Left lung (tissue), 10 donors: ENCODE measurements around the gene IGFBP7. TPM values are rescaled to one million over a fixed set of nuclear protein-coding genes. Genes with fewer than 3 reads are reported as not detected.

Source experiments
- ATAC-seq: fragments of 200-7000 bp; cut with Tn5 transposase; one replicate; pipeline ENCODE4 v1.9.1; 2020; ENCODE audit warnings: moderate library complexity
- DNase-seq, 4 donors: peaks; one replicate each; pipeline ENCODE4 v3.0.0-alpha.2; 2013 to 2020
- H3K27ac ChIP-seq, 2 donors: fragments of 200-600 bp; sonication (generic) in 1 of 2; one replicate each; pipeline versions ENCODE4 v1.5.0 to v1.8.0; 2020 to 2021
- H3K27me3 ChIP-seq, 2 donors: fragments of 200-600 bp; sonication (generic) in 1 of 2; one replicate each; pipeline versions ENCODE4 v1.5.0 to v1.8.0; 2020 to 2021
- H3K36me3 ChIP-seq, 2 donors: fragments of 200-600 bp; sonication (generic) in 1 of 2; one replicate each; pipeline versions ENCODE4 v1.5.0 to v1.8.0; 2020 to 2021
- H3K4me1 ChIP-seq, 2 donors: fragments of 200-600 bp; one replicate each; pipeline ENCODE4 v1.8.0; 2021
- H3K4me3 ChIP-seq, 2 donors: fragments of 200-600 bp; sonication (generic) in 1 of 2; one replicate each; pipeline versions ENCODE4 v1.5.0 to v1.8.0; 2020 to 2021; ENCODE audit warnings: mild to moderate bottlenecking in 1 of 2
- H3K9me3 ChIP-seq, 2 donors: fragments of 200-600 bp; sonication (generic) in 1 of 2; one replicate each; pipeline versions ENCODE4 v1.5.0 to v1.8.0; 2020 to 2021
- CTCF ChIP-seq, 2 donors: fragments of 200-600 bp; sonication (generic) in 1 of 2; IDR thresholded peaks; one replicate each; pipeline versions ENCODE4 v1.5.0 to v1.8.0; 2021; ENCODE audit warnings: antibody characterized with exemption in 2 of 2
- intact Hi-C, 2 donors: fragments of 100-400 bp; cut with DNase I; formaldehyde crosslinking; loops; one replicate each; pipeline versions ENCODE4 v1.11.2 to v1.14.2; 2022
- polyA plus RNA-seq, 6 donors: library from polyadenylated mRNA; unstranded; fragments of 120-200 nt; gene quantifications; one replicate each; pipeline ENCODE4 v1.2.1, GENCODE V29; 2013; ENCODE audit not compliant: insufficient read length in 6 of 6
- total RNA-seq, 2 donors: library from RNA; stranded (reverse); fragmentation: NEBNext Ultra II Directional; extraction: Animal tissue kit (Norgen Biotek cat#: 25700); gene quantifications; one replicate each; pipeline ENCODE4 v1.2.1, GENCODE V29; 2021
- donor health status: DM: no; HTN: yes; CAD: no.
- donor health status: DM: no; HTN: no; CAD: no.

Gene IGFBP7
- total and polyA plus RNA-seq, 8 donors, result 235 to 527 (median 284) TPM

DNA sequence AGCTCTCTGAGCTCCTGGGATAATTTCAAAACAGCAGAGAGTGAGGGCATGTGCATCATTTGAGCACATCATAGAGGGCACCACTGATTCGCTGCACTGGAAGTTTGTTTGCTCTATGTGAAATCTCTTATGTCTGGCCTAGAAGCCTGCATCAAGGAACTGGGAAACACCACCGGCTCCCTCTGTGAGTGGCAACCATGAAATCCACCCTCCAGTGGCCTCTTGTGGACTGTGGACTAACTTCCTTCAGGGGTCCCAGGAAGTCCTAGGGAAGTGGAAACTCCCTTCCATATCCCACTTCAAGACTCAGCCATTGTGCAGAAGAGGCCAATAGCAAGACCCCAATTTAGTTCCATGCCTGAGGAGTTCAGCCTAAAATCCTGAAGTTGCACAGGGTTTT, 48.0 kb upstream of the IGFBP7 start:
- TF ChIP-seq CTCF (IDR thresholded peaks at IDR 0.05), result no peak
- peak in 1 of 4 donors; percentile 21 for DNase-seq
- no peak for ATAC-seq
- peaks cover 0 to 1% of the 10 kb centered on the region in 2 donors for H3K4me1 ChIP-seq
- H3K36me3 ChIP-seq, result no peaks in the 10 kb centered on the region
- no peaks in the 10 kb centered on the region for H3K9me3 ChIP-seq
- no peaks in the 10 kb centered on the region for H3K27me3 ChIP-seq
- intact Hi-C loops, result no loop called here
- H3K4me3 ChIP-seq, result no peak overlapping the region
- no peak overlapping the region for H3K27ac ChIP-seq

DNA sequence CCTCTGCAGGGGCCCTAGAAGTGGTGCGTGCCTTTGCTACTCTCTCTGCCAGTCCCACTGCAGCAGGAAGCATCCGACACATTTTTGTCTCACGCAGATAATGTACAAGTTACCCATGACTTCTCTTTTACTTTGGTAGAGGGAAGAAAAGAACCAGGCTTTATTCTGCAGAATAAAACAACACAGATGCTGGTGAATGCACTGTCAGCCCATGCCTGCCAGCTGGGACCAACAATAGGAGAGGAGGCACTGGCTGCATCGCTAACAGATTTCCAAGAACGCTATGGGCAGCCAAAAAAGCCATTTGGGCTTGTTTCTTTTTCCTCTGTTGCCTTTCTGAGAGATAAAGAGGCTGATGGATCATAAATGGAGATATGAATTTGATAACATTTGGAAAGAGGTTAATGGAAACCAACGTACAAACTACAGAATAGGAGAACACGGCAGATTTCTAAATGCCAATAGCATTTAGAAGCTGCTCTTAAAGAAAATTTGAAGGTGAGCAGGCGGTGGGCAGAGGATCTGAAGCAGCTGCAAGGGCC, 47.5 kb upstream of the IGFBP7 start:
- Histone ChIP-seq H3K4me1 (no peaks in the 10 kb centered on the region), H3K4me3 (no peak overlapping the region), H3K9me3 (no peaks in the 10 kb centered on the region), H3K36me3 (no peaks in the 10 kb centered on the region), H3K27me3 (no peaks in the 10 kb centered on the region), H3K27ac (no peak overlapping the region)
- intact Hi-C loops, result no loop called here
- TF ChIP-seq CTCF (IDR thresholded peaks at IDR 0.05), result no peak
- DNase-seq (no peak), ATAC-seq (no peak)

DNA sequence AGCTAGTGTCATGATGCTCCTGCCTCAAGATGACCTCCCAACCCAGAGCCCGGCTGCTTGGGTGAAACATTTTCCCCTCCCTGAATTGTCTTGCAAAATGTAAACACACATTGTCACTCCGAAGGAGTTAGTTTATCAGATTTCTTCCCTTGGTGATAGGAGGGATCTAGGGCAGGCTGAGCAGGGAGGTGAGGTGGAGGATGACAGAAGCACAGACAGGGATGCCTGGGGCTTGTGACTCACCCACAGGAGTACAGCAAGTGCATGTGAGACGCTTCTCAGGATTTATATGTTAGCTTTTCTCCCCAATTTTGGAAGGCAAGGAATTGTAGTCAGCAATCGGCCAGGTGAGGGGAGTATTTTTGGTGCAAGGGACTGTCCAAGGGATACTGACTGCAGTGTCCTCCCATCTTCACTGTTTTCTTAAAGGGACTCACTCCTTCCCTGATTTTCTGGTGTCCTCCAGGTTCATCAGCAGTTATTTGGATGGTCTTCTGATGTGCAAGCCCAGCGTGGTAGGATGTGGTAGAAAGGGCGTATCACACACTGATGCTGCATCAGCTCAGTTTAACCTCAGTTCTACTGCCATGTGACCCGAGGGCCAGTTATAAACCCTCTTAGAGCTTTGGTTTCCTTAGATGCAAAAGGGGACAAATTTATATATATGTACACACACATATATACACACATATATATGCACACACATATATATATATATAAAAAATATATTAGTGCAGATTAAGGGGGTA, 46.2 kb upstream of the IGFBP7 start:
- intact Hi-C loops, result no loop called here
- ATAC-seq (no peak), DNase-seq (no peak)
- no peaks in the 10 kb centered on the region for H3K27me3 ChIP-seq
- no peak overlapping the region for H3K27ac ChIP-seq
- H3K4me1 ChIP-seq, result no peaks in the 10 kb centered on the region
- no peak overlapping the region for H3K4me3 ChIP-seq
- no peaks in the 10 kb centered on the region for H3K9me3 ChIP-seq
- TF ChIP-seq CTCF (IDR thresholded peaks at IDR 0.05), result no peak
- H3K36me3 ChIP-seq, result no peaks in the 10 kb centered on the region

DNA sequence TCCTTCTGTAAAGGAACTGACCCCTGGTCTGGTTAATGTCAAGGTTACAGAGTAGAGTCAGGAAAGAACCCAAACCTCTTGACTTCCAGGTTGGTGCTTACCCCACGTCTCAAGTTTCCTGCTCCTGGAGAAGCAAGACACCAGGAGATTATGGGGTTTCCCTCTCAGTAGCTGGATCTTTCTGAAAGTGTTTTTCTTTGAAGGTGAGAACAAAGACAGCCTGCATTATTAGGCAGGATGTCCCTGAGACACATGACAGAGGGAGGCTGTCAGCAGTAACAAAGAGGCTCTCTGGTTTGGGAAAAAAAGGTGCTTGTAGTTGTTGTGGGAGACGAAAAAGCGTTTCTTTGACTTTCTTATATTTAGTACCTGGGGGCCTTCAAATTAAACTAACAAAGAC, 44.7 kb upstream of the IGFBP7 start:
- ATAC-seq (no peak), DNase-seq (no peak)
- H3K27me3 ChIP-seq, result no peaks in the 10 kb centered on the region
- no peak for TF ChIP-seq CTCF (IDR thresholded peaks at IDR 0.05)
- no peak overlapping the region for H3K4me3 ChIP-seq
- intact Hi-C loops, result no loop called here
- H3K27ac ChIP-seq, result no peak overlapping the region
- H3K9me3 ChIP-seq, result no peaks in the 10 kb centered on the region
- no peaks in the 10 kb centered on the region for H3K36me3 ChIP-seq
- no peaks in the 10 kb centered on the region for H3K4me1 ChIP-seq

- no peaks in the 10 kb centered on the region for H3K4me1 ChIP-seq
- DNase-seq, result no peak
- no peaks in the 10 kb centered on the region for H3K9me3 ChIP-seq
- ATAC-seq, result no peak
- H3K36me3 ChIP-seq, result no peaks in the 10 kb centered on the region
- intact Hi-C loops, result no loop called here
- TF ChIP-seq CTCF (IDR thresholded peaks at IDR 0.05), result no peak
- no peak overlapping the region for H3K27ac ChIP-seq
- no peak overlapping the region for H3K4me3 ChIP-seq
- H3K27me3 ChIP-seq, result no peaks in the 10 kb centered on the region
Measured at GRCh38 chr4:57154191-57154590, 44.0 kb upstream of the IGFBP7 start.
